Measurements from ENCODE around the gene G3BP1. TPM values are rescaled to one million over a fixed set of nuclear protein-coding genes. Genes with fewer than 3 reads are reported as not detected.
"Not testable (repeated sequence)": the region's sequence is repeated elsewhere in the genome, so short reads cannot be mapped to it uniquely, and the experiment has no call there.

Gene G3BP1
- total RNA-seq: 99.2 and 158 TPM in 2 replicates

DNA sequence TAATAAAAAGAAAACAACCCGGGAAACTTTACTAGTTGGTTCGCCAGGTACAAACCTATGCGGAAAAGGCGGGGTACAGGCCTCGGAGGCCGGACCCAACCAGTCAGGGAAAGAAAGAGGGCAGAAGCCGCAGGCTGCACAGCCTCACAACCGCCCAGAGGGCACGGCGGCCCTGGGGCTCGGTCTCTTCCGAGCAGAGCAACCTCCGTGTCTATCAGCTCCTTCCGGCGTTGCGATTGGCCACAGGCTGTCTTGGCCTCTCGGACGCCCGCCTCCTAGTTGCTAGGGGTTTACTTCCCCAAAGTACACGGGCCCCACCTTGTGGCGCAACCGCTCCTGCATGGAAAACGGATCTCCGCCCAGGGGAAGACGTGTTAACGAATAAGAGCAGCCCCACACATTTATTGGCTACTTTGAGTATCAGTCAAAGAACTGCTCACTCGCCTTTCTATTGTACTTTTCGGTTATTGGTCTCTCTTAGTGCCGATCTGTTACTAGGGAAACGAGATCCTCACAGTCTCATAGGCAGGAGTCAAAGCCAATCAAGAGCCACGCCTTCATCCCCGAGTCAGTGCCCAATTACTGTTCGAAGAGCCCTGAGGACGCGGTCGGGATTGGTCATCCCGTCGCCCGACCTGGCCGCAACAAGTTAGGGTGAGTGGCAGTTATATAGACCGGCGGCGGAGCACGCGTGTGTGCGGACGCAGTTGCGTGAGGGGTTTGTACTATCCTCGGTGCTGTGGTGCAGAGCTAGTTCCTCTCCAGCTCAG lies at the start of gene G3BP1:
TSS of gene G3BP1 (plus strand) at position 696 of the 770 bp plus-strand sequence. CDS start 14,667 bp downstream, outside the sequence.
- DNase-seq (ENCODE audit: low read depth in 2 of 2): peak; percentile 100

DNA sequence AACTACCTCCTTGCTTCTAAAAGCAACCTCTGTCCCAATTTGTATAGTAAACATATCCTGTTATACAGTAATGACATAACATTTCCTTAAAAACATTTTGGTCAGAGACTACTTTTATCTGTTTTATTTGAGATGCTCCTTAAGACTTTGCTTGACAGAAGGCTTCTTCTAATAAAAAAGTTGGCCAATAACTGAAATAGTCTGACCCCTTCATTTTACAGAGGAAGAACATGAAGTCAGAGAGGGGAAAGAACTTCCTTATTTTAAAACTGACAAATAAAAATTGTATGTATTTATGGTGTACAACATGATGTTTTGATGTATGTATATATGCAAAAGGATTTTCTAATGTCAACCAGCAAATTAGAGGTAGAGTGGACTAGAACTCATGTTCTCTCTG lies 49.2 kb upstream of the G3BP1 start:
- no peak for DNase-seq (ENCODE audit: low read depth in 2 of 2)

DNA sequence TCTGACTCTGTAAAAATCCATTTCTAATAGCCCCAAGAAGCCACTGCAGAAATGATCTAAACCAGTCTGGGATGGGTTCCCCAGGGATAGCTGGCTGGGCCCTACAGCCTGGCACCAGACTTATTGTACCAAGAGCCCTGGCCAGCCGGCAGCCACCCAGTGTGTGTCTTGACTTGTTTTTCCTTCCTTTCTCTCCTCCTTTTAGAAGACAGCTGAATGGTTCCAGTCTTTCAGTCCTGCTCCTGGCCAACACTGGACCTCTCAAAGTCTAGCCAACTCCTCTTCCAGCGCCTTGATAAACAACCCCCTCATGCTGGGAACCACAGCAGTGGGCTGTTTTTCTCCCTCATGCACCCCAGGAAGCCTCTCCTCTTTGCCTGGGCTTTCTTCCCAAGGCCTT lies 47.4 kb upstream of the G3BP1 start:
- no peak for DNase-seq (ENCODE audit: low read depth in 2 of 2)

DNA sequence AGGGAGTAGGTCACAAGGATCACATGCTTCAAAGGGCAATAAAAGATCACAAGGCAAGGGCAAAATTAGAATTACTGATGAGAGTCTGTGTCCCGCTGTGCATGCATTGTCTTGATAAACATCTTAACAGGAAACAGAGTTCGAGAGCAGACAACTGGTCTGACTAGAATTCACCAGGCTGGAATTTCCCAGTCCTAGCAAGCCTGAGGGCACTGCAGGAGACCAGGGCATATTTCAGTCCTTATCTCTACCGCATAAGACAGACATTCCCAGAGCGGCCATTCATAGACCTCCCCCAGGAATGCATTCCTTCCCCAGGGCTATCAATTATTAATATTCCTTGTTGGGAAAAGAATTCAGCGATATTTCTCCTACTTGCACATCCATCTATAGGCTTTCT lies 42.2 kb upstream of the G3BP1 start:
- not testable (repeated sequence) for DNase-seq (ENCODE audit: low read depth in 2 of 2)

DNA sequence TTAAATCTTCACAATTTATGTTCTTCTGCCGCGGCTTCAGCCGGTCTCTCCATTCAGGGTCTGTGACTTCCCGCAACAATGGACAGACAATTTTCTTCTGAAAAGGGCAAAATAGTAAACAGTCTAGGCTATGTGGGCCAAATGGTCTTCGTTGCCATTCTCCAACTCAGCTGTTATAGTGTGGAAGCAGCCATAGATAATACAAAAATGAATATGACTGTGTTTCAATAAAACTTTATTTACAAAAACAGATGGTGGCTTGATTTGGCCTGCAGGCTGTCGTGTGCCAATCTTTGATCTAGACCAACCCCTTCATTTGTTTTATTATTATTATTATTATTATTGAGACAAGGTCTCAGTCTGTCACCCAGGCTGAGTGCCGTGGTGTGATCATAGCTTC lies 41.4 kb upstream of the G3BP1 start:
- no peak for DNase-seq (ENCODE audit: low read depth in 2 of 2)

DNA sequence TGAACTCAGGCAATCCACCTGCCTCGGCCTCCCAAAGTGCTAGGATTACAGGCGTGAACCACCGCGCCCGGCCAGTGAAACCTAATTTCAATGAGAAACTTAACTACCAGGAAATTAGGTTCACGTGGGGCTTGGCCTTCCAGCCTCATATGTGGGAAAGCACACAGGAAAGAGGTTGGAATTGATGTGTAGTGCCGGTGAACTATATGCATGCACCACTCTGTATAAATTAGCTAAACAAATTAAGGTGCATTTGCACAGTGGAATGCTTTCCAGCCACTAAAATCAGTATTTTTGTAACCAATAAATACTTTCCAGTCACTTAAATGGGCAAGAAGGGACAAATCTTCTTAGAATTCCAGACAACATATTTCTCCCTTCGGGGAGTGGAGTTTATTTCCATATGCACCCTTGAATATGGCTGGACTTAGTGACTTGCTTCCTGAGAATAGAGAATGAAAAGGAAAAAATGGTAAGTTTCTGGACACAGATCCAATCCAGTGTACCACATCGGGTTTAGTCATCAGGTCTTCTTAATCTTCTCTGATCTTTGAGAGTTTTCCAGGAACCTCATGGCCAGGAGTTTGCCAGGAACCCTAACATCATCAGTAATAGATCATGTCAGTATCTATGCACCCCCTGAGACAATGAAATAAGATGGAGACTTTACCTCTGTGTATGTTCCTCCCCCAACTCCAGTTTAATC lies 38.2 kb upstream of the G3BP1 start:
- no peak for DNase-seq (ENCODE audit: low read depth in 2 of 2)

DNA sequence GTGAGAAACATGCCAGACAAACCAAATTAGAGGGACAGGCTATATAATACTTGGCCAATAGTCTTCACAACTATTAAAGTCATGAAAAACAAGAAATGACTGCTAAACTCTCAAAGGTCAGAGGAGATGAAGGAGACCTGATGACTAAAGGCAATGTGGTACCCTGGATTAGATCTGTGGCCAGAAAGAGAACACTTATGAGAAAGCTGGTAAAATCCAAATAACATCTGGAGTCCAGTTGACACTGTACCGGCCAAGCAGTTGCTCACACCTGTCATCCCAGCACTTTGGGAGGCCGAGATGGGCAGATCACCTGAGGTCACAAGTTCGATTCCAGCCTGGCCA lies 37.7 kb upstream of the G3BP1 start:
- DNase-seq (ENCODE audit: low read depth in 2 of 2): no peak

DNA sequence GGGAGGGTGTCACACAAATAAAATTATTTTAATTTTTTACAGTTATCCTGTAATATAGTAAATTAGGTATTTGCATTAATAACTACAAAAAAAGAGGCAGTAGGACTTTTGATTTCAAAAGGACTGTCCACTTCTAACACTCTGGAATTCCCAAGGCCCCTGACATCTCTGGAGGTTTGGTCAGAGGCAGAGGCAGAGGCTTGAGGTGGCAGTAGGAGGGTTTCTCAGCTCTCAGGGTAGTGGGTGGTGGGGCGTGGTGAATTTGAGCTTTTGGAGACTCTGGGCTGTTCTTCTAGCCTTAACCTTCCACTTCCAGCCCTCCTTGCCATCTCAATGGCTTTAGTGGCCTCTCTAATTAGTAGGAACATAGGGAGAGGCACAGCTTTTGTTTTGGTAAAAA lies 36.1 kb upstream of the G3BP1 start:
- no peak for DNase-seq (ENCODE audit: low read depth in 2 of 2)

DNA sequence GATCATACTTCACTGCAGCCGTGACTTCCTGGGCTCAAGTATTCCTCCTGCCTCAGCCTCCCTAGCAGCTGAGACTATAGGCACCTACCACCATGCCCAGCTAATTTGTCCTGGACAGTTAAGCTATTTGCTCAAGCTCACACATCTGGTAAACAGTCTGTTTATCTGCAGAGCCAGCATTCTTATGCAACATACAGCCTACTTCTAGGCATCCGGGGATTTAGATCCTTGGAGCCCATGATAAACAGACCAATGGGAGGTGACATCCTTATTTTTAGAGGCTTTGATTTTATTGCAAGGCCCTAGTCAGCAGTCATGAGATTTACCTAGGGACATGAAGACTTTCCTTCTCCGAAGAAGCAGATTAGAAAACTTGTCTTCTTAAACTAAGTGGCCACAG lies 34.3 kb upstream of the G3BP1 start:
- DNase-seq (ENCODE audit: low read depth in 2 of 2): no peak

DNA sequence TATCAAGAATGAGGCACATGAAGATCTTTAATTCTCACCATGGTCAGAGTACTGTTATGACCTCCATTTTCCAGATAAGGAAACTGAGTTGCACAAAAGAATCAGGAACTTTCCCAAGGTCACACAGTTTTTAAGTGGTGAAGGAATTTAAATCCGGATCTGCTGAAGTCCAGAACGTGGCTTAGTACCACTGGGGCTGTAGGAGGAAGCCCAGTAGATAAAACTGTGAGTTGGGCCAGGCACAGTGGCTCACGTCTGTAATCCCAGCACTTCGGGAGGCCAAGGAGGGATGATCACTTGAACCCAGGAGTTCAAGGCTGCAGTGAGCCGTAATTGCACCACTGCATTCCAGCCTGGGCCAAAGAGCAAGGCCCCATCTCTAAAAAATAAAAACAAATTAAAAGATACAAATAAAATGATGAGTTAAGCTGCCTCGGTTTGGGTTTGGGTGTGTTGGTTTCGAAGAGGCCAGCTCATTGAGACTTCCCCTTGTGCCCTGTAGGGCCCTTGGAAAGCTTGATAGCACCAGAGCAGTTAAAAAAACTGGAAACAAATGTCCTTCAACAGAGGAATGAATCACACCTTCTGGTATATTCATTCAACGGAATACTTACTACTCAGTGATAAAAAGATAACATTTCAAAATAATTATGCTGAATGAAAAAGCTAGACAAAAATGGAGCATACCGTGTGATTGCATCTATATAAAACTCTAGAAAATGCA lies 33.5 kb upstream of the G3BP1 start:
- peak in 1 of 2 donors; percentile 45 for DNase-seq (ENCODE audit: low read depth in 2 of 2)

DNA sequence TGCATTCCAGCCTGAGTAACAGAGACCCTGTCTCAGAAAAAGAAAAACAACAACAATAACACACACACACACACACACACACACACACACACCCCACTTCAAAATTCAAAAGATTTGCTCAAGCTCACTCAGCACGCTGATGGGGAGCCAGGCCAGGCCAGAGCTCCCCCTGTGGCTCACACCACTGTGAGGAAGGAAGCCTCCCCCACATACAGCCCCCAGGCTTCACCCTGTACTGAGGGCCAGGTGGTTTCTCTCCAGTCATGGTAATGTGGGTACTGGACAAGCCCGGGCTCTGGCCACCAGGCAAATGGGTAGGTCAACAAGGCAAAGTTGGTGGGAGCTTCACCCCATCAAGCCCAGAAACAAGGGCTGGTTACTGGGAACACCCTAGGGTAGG lies 32.4 kb upstream of the G3BP1 start:
- DNase-seq (ENCODE audit: low read depth in 2 of 2): no peak

DNA sequence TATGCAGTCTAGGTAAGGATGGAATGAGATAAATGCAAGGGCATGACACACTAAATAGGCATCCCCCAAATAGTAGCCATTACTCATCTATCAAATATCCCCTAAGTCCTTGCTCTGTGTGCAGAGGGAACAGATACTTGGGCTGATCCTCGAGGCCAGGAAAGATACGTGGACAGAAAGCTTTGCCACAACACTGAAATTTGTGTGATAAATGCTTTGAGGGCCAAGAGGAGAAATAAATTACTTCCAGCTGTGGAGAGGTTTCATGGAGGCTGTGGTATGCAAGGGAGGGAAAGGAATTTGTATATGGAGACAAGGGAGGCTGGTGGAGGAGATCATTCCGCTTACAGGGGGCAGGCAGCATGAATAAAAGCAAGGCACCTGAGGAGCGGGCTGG lies 31.8 kb upstream of the G3BP1 start:
- peak in 1 of 2 donors; percentile 27 for DNase-seq (ENCODE audit: low read depth in 2 of 2)

DNA sequence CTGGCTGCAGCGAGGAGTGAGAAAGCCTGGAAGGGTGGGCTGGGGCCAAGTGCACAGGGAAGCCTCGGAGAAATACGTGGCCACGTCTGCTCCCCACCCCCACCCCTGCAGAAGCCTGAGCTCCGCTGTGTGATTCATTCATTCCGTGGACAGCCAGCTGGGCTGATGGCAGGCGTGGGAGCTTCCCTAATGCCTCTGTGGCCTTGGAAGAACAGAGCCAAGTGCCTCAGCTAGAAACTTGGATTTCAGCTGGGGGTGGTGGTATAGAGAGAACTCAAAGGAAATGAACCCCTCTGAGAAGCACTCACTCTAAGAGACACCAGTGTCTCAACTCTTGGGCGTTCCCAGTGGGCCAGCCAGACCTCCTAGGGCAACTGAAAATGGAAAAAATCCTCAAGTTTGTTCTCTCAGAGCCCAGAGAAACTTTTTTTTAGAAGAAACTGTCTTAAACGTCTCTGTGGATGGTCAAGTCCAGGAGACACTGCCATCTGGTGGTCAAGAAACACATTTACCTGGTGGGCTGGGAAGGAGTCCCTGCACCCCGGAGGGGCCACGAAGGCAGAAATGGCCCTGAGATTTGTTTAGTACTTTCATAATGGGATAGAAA lies 31.3 kb upstream of the G3BP1 start:
- peak; percentile 63 to 86 for DNase-seq (ENCODE audit: low read depth in 2 of 2)

DNA sequence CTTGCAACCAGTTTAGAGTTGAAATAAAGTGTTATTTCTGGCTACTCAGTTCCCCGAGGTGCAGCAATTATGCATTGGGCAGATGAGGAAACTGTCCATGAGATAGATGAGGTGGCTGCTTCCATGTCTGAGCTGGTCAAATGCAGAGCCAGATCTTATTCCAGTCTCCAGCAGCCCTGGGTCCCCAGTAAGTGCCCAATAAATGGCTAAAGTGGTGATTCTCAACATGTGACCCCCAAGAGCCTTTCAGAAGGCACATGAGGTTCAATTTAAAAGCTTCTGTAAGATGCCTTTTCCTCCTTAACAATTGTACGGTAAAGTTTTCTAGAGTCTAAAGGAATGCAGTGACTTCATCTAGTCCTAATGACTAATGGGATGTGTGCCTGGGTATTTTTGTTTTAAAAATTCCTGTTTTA lies 30.8 kb upstream of the G3BP1 start:
- peak in 1 of 2 donors; percentile 61 for DNase-seq (ENCODE audit: low read depth in 2 of 2)

DNA sequence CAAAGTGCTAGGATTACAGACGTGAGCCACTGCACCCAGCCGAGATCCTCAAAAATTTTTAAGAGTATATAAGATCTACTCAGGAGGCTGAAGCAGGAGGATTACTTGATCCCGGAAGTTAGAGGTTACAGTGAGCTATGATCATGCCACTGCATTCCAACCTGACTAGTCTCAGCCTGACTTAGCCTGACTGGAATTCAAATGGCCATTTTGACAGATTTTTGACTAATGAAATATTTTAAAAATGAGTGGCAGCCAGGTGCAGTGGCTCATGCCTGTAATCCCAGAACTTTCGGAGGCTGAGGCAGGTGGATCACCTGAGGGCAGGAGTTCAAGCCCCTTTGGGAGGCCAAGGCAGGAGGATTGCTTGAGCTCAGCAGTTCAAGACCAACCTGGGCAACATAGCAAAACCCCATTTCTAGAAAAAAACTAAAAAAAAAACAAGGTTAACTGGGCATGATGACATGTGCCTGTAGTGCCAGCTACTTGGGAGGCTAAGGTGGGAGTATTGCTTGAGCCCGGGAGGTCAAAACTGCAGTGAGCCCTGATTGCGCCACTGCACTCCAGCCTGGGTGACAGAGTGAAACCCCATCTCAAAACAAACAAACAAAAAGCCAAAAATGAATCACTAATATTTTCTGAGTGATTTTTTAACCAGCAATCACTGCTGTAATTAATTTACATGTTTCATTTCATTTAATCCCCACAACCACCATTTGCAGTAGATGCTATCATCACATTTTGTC lies 29.9 kb upstream of the G3BP1 start:
- peak in 1 of 2 donors; percentile 74 for DNase-seq (ENCODE audit: low read depth in 2 of 2)

DNA sequence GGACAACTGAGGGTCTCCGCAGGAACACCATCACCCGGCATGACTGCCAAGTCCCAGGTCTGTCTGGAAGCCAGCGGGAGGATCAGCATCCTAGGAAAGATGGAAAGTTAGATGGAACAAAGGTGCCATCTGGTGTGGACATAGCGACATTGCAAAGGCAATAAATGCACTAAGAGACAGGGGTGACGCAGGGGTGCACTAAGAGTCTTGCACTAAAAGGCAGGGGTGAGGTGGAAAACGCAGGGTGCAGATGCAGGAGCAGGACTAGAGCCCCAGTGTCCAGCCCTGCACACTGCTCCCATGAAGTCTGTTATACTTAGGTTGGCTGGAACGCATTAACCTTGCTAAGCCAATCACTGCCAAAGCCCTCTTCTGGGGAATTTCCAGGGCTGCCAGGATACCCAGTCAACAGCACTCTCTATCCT lies 28.9 kb upstream of the G3BP1 start:
- DNase-seq (ENCODE audit: low read depth in 2 of 2): peak; percentile 69 to 78

DNA sequence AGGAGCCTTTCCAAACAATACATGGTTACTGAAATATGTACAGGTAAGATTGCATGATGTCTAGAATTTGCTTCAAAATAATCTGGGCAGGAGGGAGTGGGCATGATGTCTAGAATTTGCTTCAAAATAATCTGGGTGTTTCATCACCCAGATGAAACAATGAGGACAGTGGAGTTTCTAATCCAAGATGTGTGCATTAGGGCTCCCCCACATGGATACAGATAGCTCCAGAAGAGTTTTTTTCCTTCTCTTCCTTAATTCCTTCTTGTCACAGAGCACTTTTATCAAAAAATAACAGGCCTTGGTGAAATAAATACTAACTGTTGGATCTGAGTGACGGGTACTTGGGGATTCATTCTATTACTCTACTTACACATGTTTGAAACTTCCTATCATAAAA lies 28.2 kb upstream of the G3BP1 start:
- DNase-seq (ENCODE audit: low read depth in 2 of 2): no peak

DNA sequence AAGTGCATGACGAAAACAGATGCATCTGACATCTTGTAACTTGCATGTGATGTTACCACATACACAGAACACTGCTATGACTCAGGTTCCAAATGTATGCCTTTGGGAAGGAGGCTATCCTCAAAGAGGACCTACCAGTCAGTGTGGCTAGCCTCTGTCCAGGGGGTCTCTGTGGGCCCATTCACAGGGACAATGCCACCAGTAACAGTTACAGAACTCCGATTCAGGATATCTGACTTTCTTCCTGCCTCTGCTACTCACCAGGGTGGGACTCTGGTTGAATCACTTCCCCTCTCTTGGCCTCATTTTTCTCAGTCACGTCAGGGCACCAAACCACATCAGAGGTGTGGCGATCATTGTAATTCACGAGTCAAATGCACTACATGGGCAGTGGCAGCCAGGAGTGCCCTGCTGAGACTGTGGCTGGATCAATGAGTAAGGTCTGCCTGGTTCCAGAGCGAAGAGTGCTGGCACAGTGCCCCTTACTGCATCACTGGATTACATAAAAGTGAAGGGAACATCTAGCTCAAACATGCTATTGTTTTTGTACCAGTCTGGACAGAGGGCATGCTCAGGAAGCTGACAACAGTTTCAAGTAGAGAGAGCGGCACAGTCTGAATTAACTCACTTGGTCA lies 26.6 kb upstream of the G3BP1 start:
- DNase-seq (ENCODE audit: low read depth in 2 of 2): peak; percentile 75 to 91

DNA sequence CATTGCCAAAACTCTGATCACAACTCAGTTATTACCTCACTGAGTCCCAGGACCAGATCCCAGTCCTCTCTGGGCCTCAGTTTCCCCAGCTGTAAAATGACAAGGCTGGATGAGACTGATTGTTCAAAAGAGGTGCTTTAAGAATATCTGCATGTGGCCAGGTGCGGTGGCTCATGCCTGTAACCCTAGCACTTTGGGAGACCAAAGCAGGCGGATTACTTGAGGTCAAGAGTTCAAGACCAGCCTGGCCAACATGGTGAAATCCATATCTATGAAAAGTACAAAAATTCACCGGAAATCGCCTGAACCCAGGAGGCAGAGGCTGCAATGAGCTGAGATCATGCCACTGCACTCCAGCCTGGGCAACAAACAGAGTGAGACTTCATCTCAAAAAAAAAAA lies 21.6 kb upstream of the G3BP1 start:
- DNase-seq (ENCODE audit: low read depth in 2 of 2): no peak

DNA sequence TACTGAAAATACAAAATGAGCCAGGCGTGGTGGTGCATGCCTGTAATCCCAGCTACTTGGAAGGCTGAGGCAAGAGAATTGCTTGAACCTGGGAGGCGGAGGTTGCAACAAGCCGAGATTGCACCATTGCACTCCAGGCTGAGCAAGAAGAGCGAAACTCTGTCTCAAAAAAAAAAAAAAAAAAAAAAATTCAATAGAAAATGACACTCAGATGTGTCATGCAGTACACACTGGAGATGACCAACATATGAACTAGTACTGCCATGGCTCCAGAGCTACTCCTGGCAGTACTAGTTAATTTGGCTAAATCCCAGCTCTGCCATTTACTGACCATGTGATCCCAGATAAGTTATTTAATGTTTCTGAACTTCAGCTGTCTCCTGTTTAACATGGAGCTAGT lies 20.7 kb upstream of the G3BP1 start:
- DNase-seq (ENCODE audit: low read depth in 2 of 2): no peak

DNA sequence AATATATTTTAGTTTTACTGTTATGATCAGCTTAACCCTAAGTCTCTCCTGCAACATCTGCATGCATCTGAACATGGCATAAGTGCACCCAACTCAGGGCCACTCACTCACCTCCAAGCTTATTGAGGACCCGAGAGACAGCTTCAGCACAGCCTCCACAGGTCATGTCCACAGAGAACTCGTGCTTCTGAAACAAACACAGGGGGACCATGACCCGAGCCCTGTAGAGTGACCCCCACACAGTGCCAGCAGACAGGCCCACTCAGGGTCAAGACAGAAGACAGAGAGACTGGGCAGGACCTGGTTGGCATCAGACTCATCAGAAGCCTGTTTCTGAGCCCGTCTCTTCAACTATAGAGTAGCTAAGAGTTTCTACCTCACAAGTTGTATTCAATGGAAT lies 20.2 kb upstream of the G3BP1 start:
- no peak for DNase-seq (ENCODE audit: low read depth in 2 of 2)

Data from lung microvascular endothelial cell (primary cell).